Stimulated activated CD8-positive, alpha-beta memory T cell treated with anti-CD3 and anti-CD28 coated beads, Interleukin-2, amount 100 ng/mL, for 48 hours (primary cell): Measurements from ENCODE around the gene C1orf226.

Experiments used
- DNase-seq, 2 donors: peaks; one replicate each; pipeline ENCODE4 v3.0.0-alpha.2; 2020; ENCODE audit warnings: low read depth in 2 of 2

The C1orf226 gene

DNA sequence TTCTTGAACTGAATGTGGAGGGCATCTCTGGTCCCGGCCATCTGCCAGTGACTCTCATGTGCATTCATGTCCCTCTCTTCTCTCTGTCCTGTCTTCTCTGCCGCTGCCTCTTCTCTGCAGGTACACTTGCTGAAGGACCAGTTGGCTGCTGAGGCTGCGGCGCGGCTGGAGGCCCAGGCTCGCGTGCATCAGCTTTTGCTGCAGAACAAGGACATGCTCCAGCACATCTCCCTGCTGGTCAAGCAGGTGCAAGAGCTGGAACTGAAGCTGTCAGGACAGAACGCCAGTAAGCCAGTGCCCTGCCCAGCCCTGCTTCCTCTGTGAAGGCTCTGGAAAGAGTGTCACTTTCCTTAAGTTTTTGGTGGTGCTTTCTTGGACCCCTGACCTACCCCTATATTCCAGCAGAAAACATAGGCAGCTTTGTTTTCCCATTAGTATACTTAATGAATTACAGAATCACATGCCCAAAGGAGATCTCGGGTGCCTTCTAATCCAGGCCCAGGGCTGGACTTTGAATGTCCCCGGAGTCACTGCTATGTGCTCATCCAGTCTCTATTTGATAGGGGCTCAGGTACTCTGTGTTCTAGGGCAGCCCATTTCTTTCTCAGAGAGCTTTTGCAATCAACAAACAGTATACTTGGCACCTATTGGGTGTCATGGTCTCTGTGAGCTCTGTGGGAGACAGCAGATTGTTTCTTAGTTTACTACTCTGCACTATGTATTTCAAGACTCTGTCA lies 16.1 kb upstream of the C1orf226 start:
- DNase-seq = no peak

DNA sequence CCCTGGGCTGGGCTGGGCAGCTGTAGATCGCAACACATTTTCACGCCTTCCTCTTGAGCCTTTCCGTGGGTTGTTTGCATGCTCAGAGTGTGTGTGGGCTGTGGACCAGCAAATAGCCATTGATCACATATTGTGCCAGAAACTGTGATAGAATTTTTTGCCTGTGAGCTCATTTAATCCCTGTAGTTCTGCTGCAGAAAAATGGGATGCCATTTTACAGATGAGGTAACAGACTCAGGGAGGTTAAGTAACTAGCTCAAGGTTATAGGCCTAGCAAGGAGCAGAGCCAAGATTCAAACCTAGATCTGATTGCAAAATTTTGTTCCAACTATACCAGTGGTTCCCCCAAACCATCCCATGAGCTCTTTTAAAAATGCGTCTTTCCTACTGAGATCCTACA lies 15.4 kb upstream of the C1orf226 start:
- DNase-seq = no peak

GRCh38 chr1:162366671-162367070 lies 14.9 kb upstream of the C1orf226 start:
- no peak for DNase-seq

DNA sequence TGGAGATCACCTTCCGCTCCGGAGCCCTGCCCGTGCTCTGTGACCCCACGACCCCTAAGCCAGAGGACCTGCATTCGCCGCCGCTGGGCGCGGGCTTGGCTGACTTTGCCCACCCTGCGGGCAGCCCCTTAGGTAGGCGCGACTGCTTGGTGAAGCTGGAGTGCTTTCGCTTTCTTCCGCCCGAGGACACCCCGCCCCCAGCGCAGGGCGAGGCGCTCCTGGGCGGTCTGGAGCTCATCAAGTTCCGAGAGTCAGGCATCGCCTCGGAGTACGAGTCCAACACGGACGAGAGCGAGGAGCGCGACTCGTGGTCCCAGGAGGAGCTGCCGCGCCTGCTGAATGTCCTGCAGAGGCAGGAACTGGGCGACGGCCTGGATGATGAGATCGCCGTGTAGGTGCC lies 14.5 kb upstream of the C1orf226 start:
- no peak for DNase-seq

DNA sequence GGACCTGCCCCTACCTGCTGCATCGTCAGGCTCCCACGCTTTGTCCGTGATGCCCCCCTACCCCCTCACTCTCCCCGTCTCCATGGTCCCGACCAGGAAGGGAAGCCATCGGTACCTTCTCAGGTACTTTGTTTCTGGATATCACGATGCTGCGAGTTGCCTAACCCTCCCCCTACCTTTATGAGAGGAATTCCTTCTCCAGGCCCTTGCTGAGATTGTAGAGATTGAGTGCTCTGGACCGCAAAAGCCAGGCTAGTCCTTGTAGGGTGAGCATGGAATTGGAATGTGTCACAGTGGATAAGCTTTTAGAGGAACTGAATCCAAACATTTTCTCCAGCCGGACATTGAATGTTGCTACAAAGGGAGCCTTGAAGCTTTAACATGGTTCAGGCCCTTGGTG lies 13.8 kb upstream of the C1orf226 start:
- DNase-seq = no peak

DNA sequence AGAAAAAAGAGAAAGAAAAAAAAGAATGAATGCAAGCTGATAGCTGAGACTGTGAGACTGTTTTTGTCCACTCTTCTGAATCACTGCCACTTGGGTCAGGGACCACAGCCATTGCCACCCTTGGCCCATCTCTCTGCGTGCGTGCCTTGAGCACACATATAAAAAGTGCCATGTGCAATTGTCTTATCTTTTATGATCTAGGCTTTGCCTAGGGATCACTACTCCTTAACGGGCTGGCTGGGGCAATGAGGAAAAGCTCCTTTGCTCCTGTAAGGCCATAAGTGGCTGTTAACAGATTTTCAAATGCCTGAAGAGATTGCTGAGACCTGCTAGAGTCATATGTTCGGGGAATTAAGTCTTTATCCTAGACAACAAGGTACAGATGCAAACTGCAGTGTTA lies 13.1 kb upstream of the C1orf226 start:
- no peak for DNase-seq

DNA sequence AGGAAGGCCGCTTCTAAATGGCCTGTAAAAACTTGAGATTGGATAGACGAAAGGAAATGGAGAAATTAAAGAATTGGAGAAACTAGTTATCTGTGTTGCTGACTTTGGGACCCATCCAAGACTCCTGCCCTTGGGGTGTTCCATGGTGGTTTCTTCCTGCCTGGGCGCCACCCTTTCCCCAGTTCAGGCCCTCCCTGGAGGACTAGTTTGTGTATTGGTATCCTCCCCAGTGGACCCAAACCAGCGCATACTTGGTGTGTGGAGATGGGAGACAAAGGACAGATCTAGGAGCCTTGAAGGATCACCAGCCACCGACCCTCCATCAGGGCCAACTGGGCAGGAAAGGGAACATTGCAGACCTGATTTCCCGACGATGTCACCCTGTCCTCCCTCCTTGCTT lies 12.0 kb upstream of the C1orf226 start:
- no peak for DNase-seq

DNA sequence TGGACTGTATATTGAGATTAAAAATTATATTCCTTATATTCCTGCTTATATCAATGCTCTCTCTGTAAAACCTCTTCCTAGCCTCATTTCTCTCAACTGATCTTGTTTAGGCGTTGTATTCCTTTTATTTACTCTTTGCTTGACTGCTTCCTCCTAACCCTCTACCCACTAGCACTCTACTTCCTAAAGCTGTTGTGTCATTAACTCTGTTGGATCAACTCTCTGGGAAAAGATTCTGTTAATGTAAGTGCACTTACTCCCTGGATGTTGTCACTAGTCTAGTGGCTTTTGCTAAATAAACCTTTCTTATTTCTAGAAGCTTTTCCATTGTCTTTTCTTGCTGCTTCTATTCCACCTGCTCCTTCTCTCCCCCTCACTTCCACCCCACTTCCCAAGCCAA lies 11.4 kb upstream of the C1orf226 start:
- no peak for DNase-seq

GRCh38 chr1:162370721-162371120 lies 10.8 kb upstream of the C1orf226 start:
- DNase-seq = no peak

DNA sequence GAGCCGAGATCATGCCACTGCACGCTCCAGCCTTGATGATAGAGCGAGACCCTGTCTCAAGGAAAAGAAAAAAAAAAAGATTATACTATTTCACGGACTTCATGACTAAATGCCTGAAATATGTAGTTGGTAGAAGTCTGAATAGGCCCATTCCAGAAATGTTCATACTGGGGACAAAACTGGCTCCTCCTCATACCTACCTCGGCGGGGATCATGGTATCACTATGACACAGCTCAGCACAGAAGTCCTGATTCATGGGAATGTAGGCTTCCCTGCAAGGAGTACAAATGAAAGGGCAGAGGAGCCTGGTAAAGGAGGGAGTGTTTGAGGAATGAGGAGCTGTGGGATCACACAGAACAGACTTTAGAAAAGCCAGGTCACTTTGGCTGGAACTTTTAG lies 9.9 kb upstream of the C1orf226 start:
- no peak for DNase-seq

GRCh38 chr1:162372159-162373071 lies 9.1 kb upstream of the C1orf226 start:
- no peak for DNase-seq

- no peak for DNase-seq
These were observed 8.5 kb upstream of the C1orf226 start for GRCh38 chr1:162373072-162373427.

GRCh38 chr1:162373541-162374260 lies 7.8 kb upstream of the C1orf226 start:
- no peak for DNase-seq

DNA sequence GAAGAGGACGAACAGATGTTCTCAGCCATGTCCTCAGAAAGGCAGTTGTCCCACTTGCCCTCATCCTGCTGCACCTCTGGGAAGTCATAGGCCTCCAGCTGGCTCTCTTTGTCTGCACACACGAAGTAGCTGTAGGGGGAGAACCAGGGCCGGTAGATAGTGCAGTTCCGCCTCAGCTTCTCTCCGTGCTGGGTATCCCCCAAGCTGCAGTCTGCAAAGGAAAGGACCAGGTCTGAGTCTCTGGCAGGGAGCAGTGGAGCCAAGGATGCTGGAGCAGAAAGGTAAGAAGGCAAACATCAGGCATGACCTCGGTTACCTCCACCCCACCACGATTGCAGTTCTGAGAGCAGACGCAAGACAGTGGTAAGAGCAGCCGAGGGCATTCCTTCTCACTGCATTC lies 7.1 kb upstream of the C1orf226 start:
- no peak for DNase-seq

GRCh38 chr1:162375463-162375862 lies 6.1 kb upstream of the C1orf226 start:
- DNase-seq = no peak

DNA sequence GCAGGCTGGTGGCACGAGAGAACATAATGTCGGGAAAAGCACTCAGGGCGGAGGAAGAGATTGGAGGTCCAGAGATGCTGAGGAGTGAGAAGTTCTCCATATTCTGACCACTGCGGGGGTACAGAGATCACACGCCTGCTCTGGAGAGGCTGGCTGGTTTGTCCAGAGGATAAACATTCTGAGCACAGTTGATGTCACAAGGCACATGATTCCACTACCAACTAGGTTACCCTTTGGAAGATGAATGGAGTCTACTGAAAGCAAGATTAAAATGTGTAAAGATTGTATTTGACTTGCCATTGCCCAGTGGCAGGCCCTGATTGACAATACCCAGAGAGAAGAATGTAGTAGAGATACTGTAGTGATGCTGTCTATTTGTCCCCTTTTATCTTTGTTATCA lies 4.8 kb upstream of the C1orf226 start, which contains the start of gene SPATA46:
Gene SPATA46 (minus strand): TSS at position 164 of the 400 bp plus-strand sequence. CDS start 64 bp downstream, at position 100.
- no peak for DNase-seq

DNA sequence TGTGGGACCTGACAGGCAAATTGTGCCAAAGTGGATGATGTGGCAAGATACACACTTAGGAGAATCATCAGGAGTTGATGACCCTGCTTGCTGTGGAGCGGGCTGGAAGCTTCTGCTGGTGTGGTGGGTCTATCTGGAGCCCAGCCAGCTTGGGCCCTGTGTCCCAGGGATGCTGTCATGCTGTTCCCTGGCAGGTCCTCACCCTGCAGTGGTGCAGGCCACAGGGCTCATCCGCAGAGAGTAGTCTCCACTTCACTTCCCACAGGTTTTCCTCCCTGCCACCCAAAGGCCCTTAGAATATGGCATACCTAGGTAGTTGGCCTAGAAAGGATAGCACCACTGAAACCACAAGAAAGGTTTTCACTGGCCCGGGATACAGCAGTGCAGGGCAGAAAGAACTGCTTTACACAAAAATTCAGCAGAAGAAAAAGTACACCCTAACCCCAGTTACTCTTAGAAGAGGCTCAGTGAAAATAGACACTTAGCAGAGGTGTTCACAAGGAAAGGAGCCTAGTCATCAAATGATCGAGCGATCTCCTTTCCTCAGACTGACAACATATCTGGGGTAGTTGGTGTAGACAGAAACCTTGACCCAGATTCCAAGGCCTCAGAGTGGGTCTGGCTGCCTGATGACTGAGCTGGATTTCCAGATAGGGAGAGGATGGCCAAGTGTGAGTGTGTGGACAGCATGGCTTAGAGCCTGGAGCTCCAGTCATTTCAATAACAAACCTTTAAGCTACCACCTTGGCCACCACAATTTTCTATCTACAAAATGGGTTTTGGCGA lies 1.3 kb upstream of the C1orf226 start:
- no peak for DNase-seq

GRCh38 chr1:162381941-162382750 lies 618 bp downstream of the C1orf226 start:
- DNase-seq = no peak

GRCh38 chr1:162383091-162383490 lies 1.6 kb downstream of the C1orf226 start:
- DNase-seq = no peak

DNA sequence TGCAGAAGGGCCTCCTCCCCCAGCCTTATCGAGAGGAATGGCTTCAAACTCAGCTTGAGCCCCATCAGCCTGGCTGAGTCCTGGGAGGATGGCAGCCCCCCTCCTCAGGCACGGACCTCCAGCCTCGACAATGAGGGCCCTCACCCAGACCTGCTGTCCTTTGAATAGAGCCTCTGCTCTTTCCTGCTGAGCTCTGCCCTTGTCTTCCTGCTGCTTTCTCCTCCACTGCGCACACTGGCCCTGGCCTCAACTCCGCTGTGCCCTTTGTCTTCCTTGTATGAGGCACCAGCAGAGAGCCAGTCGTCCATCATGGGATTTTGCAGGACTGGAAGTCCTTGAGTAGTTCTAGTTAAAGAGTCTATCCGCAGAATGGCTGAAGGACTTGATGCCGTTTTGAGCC lies 2.0 kb downstream of the C1orf226 start:
- DNase-seq = no peak

GRCh38 chr1:162384116-162384515 lies 2.6 kb downstream of the C1orf226 start:
- no peak for DNase-seq
